ENCODE measurements around the gene C11orf24.

DNA sequence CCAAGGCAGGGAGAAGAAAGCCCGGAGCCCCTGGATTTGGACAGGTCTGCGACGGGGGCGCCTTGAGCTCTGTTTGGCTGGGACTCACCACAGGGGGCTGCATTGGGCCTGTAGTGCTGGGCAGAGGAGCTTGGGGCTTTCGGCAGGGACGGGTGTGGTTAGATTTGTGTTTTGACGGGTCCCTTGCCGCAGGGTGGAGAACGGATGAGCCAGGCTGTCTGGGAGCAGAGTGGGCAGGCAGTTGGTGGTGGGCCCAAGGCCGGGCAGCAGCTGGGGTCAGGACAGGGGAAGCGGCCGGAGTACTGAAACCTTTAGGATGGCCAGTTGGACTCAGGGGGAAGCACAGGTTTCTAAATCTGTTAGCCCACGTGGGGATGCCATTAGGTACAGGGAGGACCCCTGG, 13.4 kb downstream of the C11orf24 start:
- TF ChIP-seq POLR2AphosphoS5 (IDR thresholded peaks at IDR 0.05; ENCODE audit: borderline replicate concordance, low read depth, low read length) (no peak), EZH2 (IDR thresholded peaks at IDR 0.05) (no peak)

Data from SK-N-MC (cell line).